Fibroblast of peridontal ligament (primary cell): Measurements from ENCODE around the gene SYNPO2.
A peak's percentile ranks its signal among the peaks of the same experiment; 100 is the strongest.
"Not testable (repeated sequence)": the region's sequence is repeated elsewhere in the genome, so short reads cannot be mapped to it uniquely, and the experiment has no call there.

Experiments used
- DNase-seq: peaks from one replicate; pipeline ENCODE4 v3.0.0-alpha.2; 2010; ENCODE audit errors: extremely low read depth

The SYNPO2 gene

DNA sequence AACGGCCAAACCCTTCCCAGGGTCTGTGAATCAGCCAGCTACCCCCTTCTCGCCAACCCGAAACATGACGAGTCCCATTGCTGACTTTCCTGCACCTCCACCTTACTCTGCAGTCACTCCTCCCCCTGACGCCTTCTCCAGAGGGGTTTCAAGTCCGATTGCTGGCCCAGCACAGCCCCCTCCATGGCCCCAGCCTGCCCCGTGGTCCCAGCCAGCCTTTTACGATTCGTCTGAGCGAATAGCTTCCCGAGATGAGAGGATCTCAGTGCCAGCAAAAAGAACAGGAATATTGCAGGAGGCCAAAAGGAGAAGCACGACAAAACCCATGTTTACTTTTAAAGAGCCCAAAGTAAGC is 141.9 kb downstream of the SYNPO2 start:
- DNase-seq = no peak

DNA sequence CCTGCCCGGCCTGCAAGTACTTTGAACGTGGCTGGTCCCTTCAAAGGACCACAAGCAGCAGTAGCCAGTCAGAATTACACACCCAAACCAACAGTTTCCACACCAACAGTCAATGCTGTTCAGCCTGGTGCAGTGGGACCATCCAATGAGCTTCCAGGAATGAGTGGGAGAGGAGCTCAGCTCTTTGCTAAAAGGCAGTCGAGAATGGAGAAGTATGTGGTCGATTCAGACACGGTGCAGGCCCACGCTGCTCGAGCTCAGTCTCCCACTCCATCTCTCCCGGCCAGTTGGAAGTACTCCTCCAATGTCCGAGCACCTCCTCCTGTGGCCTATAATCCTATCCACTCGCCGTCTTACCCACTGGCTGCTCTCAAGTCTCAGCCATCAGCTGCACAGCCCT is 142.6 kb downstream of the SYNPO2 start:
- DNase-seq = no peak

DNA sequence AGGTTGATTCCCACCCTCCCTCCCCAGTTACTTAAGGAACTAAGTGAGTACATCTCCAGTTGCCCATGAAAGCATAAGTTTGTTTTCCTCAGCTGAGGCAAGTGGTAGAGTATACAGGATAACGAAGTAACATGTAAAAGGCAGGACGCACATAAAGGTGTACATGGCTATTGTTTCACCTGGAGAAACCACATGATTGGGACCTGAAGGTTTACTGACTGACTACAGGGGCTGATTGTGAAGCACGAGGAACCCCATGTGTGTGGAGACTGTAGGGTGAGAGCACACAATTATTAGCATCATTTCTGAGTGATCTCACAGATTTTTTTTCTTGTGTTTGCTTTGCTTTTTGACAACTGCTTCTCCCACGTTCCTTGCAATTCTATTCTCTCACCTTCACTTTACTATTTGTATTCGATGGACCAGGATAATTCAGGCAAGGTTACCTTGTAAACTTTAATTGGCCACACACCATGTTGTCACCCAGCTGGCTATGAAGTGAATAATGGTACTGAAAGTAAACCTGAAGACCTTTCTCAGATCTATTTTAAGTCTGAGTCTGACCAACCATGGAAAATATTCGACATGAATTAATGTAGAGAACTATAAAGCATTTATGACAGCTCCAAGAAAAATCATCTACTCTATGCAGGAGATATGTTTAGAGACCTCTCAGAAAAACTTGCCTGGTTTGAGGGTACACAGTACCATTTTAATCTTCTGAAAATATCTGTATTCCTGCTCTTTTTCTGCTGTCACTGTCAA is 144.4 kb downstream of the SYNPO2 start:
- DNase-seq = no peak

DNA sequence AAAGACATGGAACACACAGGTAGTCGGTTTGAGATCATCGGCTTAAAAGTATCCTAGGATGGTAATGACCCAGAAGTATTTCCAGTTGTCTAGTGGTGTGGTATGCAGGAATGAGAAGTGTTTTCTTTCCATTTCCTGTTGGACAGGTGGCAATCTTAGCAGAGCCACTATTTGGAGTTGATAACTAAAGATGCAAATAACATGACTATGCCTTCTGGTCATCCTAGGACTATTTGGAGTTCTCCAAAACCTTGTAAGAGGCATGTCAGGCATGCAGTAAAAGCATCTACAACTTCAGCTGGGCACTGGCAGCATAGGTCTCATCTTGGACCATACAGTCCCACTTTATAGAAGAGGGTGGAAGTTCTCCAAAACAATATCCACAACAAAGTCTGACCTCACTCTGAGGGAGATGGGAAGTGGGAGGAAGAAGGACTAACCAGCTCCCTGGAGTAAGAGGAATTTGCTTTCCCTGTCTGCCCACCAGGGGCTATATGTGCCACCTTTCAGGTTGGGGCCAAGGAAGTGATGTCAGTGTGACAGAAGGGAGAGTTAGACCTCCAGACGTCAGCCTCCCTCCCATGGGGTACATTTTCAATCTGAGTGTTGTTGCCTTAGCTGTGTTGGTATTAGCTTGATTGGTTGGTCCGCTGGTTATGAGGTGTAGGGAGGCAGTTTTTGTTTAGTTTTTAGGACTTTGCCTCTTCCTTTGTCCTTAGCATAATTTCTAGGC is 145.8 kb downstream of the SYNPO2 start:
- no peak for DNase-seq

DNA sequence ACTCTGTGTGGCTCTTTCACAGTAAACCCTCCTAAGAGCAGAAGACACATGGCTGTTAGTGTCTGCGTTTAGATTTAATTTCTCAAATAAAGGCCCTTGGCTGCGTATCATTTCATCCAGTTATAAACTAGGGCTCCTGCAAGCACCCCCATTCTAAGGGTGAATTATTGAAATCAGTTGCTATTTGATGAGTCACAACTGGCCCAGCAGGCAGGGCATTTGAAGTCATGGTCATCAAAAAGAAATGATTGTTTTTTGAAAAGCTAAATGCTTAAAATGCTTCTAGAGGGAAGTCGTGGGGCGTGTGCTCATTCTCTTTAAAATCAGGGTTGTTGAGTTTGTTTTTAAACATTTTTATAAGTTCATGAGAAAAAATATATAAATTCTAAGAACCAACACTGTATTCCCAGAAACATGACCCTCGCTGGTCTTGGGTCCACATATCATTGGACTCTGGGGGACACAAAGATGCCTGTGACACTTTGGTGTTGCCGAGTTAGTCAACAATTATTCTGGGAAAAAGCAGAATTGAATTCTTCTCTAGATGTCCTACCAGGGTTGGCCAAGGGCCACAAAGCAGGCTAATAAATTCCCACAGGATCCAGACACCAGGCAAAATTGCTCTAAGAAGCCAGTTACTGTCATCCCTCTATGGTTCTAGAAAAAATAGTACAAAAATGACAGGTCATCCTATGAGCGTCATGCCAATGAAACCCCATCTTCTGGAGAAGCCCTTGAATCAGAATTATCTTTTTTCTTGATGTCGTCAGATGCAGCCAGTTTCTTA is 147.5 kb downstream of the SYNPO2 start:
- peak; percentile 73 for DNase-seq

DNA sequence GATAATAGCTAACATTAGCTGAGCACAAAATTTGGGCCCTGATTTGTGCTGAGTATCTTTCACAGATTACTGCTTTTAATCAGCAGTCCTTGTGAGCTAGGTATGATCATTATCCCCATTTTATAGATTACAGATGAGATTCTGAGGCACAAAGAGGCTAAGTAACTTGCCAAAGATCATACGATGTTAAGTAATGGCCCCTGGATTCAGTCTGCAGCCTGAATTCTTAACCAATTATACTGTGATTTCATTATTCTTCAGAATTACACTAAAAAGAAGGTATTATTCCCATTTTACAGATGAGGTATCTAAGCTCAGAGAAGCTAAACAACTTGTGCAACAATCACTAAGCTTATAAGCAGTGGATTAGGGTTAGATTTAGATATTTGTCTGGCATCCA is 149.1 kb downstream of the SYNPO2 start:
- no peak for DNase-seq

DNA sequence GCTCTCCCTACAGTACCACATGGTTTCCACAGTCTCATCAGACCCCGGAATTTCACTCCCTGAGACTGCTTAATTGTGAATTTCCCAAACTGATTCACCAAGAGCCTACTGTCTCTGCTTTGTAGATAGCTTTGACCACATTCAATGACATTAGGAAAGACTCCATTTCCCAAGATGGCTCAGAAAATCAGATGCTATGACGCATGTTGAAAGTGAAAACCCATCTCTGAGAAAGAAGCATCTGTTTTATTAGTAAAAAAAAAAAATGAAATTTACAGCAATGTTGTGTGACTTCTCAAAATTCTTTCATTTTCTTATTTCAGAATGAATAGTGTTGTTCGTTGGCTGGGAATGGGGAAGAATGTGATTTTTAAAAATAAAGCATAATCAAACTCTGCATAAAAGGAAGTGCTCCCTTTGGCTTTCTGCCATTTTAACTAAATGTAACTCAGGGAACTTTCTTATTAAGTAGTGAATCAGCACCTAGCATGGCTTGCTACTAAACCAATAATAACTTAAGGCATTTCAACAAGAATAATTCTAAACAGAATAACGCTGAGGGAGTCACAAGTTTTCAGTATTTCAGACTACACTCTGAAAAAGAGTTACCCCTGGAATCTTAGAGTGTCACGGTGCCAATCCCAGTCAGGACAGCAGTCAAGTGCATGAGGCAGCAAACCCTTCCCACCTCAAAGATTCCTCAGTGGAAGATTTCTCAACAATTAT is 149.6 kb downstream of the SYNPO2 start:
- DNase-seq = peak; percentile 66

DNA sequence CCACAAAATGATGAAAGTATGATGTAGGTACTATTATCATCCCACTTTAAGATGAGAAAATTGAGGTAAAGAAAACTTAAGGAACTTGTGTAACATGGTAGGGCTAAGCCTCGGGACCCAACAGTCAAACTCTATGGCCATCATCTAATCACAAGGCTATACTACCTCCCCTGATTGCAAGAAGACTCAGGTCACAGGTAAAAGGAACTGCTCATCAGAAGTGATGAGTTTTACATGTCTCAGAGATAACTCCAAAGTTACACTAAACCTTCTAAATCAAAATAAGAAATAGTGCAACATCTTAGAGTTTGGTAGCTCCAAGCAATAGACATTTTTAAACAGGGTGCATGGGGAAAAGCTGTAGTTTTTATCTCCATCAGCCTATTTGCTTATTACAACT is 150.5 kb downstream of the SYNPO2 start:
- no peak for DNase-seq

DNA sequence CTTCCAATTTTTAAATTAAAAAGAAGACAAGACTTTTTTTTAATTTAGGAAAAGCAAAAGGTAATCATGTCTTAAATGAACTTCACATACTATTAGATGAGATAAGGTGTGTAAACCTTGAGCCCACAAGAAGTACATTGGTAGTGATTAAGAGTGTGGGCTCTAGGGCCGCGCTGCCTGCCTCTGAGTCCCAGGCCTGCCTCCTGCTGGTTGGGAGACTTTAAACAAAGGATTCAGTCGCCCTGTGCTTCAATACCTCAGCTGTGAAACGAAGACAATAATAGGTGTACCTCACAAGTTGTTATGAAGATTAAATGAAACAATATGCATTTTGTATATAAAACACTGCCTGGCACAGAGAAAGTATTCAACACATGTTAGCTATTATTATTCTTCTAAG is 151.1 kb downstream of the SYNPO2 start:
- no peak for DNase-seq

DNA sequence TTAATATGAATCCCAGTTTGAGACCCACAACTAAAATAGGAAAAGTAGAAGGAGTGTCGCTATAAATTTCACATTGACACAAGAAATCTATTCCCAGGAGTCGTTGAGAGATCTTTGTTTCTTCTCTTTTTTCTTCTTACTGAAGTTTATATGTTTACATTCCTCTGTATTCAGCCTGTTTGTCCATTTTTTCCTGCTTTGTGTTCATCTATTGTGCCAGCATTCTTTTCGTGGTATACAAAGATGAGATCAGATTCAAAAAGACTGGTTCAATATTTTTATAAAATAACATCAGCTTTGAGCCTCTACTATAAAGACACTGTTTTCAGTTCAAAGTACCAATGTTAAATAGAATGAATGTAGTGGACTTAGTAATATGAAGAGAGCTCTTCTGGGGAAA is 151.6 kb downstream of the SYNPO2 start:
- peak; percentile 62 for DNase-seq

DNA sequence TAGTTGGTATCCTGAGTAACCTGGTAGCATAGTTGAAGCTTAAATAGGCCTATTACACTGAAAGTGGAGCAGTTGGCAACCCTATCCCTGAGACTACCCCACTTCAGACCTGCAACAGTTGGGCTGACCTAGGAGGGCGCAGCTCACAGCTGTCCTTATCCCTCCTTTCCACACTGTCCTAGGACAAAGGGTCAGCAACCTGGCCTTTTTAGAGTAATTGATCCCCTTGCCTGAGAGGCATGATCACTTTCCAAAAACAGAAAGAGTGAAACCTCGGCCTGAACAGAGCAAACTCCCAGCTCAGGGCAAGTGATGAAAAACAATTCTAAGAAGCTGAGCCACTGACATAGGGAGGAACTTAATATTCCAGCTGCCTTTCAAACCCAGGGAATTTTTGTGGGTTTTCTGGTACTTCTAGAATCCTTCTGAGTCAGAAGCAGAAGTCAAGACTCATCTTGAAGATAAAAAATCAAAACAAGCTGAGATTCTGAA is 152.1 kb downstream of the SYNPO2 start:
- peak; percentile 97 for DNase-seq

DNA sequence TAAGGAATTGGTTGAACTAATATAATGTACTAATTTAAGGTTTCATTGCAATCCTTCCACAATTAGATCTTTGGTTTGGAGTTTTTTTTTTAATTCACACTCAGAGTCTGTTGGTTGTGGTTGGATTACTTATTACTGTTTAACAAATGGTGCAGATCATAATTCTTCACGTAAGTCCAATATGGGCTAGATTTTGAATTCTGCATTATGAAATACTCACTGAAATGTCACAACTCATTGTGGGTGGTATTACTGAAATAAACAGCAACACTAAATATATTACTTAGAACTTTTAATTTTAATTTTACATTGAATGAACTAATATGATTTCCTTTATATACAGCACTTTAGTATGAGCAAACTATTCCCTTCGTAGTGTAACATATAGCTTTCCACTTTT is 152.7 kb downstream of the SYNPO2 start:
- DNase-seq = no peak

DNA sequence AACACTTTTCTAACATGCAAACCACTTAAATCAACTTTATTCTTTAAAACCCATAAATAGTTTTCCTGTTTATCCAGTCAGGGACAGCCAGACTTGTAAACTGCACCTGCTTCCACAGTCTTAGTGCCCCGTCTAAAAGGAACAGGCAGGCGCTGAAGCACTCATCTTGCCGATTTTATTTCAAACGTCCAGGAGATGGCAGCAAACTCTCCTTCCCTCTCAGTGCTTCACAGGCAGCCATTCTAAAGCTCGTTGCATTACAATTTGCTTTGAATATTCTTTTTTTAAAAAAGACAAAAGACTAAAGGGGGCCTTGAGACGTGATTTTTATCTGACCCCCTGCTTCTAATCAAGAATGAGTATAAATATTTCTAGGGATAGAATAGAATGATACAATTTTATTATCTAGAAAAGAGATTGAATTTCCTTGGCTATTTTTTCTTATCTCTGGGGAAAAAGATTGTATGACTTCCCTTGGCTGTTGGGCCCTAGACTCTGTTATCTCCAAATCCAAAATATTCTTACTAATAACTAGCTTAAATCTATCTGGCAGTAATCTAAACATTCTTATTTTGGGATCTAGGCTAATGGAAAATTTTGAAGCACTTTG is 153.4 kb downstream of the SYNPO2 start:
- DNase-seq = peak; percentile 93

DNA sequence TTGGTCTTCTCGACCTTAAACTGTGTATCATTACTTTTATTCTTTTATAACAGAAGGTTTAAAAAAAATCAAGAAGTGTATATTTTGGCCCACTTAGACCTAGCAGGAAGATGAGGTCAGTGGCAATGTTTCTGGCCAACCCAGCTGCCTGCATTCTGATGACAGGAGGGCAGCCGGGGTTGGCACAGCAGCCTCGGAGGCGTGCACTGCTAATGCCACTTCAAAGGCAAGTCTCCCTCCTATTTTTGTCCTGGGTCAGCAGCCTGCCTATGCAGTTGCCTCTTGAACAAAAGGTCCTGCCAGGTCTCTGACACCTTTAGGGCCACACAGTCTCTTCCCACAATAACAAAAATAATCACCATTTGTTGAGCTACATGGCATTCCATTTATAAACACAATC is 157.6 kb downstream of the SYNPO2 start:
- DNase-seq = no peak

DNA sequence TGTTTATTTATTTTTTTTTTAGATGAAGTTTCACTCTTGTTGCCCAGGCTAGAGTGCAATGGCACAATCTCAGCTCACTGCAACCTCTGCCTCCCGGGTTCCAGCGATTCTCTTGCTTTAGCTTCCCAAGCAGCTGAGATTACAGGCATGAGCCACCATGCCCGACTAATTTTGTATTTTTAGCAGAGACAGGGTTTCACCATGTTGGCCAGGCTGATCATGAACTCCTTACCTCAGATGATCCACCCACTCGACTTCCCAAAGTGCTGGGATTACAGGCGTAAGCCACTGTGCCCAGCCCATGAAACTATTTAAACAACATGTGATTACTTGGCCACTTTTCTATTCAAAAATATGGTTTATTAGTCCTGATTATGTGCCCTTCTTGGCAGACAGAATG is 158.4 kb downstream of the SYNPO2 start:
- DNase-seq = not testable (repeated sequence)

DNA sequence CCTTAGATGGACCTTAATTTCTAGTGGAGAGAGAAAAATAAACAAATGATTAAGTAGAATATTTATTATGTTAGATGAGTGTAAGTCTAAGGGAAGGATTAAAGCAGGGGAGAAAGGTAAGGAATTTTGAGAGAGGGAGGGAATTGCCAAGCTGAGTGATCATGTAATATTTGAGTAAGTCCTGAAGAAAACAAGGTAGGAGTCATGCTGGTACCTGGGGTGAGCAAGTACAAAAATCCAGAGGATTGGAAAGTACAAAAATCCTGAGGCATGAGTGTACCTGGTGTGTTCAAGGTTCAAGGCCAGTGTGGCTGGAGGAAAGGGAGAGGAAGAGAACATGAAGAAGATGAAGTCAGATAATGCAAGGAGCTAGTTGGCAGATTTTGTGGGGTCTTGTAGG is 159.8 kb downstream of the SYNPO2 start:
- DNase-seq = no peak

DNA sequence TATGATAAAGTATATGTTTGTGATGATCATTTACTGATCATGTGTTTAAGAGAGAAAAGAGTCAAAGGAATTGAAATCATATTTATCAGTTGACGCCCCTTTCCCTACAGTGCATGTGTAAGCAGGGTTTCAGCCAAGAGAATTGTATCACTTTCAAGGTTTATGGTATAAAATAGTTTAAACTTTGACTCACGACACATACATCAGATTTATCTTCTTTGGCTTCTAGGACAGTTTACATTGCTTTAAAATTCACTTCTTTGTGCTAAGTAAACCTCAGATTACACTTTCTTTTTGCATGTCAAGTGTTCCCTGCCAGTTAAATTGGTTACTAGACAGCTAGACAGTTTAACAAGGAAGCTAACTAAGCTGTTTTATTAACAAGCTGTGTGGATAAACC is 160.7 kb downstream of the SYNPO2 start:
- DNase-seq = no peak

DNA sequence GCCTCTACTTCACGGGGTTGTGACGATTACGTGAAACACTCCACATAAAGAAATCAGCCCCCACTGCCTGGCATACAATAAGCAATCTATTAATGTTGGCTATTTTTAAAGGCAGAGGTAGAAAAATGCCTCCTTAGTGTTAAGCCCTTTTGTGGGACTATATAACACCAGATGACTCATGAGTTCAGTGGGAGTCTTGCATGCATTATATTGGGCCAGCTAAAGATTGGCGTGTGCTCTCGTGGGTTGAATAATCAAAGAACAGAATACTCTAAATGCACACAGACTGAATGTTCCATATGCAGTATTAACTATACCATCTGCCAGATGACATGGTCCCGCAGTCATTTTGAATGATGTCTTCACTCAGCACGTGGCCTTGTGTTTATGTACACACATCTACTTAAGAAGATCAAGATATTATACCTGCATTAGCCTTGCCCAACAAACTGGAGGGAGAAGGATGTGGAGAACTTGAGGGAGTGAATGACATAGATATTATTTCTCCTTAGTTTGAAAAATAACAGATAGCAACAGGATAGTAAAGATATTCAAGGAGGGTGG is 162.0 kb downstream of the SYNPO2 start:
- no peak for DNase-seq

DNA sequence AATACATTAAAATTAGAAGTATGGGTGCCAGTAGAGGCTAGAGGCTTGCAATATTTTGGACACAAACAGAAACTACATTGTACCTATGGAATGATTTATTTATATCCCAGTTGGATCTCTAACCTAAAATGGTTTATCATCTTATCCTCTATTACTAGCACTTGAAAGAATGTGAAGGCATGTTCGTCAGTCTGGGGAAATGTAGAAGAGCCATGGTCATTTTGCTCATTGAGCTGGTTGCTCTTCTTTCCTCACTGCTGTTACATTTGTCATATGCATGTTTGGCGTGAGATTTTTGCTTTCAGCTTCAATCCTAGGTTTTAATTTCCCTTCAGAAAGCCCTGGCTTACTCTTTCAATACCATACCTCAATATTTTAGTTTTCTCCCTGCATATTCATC is 164.6 kb downstream of the SYNPO2 start:
- no peak for DNase-seq

DNA sequence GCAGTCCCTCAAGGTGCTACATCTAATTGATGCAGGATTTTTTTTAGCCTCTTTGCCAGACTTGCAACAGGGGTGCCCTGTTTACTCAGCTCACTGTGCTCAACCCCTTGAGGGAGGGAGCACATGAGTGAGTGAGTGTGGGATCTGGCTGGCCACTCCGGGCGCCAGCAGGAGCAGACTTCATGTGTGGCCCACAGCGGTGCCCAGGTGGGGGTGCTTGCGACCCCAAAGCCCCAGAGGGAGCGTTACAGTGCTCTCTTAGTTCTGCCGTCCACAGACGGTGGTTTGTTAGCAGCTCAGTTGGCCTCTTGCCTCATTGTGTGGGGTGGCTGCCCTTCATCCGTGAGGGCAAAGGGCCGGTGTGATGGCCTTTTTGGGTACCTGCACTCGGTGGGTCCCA is 165.3 kb downstream of the SYNPO2 start:
- no peak for DNase-seq

DNA sequence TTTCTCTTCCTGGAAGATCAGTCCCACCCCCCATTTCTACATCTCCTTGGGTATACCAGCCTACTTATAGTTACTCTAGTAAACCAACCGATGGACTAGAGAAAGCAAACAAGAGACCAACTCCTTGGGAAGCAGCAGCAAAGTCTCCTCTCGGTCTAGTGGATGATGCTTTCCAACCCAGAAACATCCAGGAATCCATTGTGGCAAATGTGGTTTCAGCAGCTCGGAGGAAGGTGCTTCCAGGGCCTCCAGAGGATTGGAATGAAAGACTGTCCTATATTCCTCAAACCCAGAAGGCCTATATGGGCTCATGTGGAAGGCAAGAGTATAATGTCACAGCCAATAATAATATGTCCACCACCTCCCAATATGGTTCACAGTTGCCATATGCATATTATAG is 168.8 kb downstream of the SYNPO2 start:
- DNase-seq = no peak
